Measurements from ENCODE around the gene EGFR.

EGFR gene

DNA sequence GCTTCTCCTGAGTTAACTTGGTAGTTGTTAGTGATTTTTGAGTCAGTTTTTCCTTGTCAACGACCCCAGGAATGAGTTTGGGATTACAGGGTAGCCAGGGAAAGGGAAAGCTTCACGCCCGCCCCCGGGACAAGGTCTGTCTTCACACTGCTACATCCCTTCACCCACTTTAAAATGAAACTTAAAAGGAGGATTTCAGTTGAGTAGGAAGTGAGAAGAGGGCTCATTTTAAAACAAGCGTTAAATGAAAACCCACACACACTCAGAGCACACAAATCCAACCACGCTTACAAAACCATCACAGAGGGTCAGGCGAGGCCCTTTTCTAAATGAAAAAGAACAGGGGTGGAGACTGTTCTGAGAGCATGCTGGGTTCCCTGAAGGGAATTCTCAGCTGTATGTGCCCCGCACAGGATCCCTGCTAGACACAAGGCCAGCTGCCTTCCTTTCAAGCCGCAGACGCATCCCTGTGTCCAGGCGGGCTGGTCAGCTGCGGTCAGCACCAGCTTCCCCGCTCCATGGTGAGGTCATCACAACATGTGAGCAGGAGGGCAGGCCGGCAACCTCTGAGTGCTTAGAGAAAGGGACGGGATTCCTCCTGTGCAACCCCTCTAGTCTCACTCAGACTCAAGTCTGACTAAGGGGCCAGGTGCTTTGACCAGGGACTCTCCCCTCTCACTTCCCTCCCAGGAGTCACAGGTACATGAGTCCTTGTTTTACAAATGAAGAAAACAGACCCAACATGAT lies 111.8 kb downstream of the EGFR start:
- DNase-seq: no peak

DNA sequence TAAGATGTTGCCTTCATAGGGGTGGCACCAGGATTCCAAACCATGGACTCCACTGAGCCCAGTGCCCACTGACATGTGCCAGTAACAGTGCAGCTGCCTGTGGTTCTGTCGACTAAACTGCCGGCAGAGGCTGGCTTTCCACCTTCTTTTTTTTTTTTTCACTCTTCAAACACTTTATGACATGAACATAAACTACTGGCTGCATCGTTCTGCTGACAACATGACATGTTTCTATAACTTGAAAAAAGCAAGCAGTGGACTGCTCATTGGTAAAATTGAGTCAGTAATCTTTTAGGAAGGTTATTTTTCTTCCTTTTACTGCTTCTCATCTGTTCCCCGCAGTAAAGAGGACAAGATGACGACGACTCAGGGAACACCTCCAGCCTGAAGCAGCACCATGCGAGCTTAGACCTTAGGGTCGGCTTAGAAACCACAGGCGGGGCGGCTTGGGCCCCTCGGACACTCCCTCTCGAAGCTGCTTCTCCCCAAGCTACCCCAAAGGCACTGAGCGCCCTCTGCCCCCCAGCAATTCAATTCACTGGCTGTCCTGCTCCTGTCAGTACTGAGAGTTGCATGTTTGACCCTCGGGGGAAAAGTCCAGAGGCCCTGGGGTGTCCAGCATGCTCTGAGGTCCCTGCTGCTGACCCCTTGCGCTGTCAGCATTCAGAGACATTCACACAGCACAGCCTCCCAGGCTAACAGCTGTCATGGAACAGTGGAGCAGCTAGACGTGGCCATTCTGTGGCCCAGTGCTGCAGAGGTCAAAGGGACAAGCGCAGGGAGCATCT lies 112.5 kb downstream of the EGFR start:
- DNase-seq: no peak

DNA sequence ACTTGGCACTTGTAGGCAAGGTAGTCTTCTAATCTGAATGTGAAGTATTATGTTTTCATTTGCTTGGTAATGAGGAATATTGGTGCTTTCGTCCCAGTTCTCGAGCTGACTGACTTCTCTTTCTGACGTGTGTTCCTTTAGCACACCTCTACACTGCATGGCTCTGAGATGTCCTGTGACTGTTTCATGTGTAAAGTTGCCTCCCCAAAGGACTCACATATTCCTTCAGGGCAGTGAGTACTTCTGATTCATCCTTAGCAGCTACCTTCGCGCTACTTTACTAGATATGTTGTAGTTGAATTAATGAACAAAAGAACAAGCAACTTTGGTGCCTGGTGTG lies 113.7 kb downstream of the EGFR start:
- no peak for DNase-seq

DNA sequence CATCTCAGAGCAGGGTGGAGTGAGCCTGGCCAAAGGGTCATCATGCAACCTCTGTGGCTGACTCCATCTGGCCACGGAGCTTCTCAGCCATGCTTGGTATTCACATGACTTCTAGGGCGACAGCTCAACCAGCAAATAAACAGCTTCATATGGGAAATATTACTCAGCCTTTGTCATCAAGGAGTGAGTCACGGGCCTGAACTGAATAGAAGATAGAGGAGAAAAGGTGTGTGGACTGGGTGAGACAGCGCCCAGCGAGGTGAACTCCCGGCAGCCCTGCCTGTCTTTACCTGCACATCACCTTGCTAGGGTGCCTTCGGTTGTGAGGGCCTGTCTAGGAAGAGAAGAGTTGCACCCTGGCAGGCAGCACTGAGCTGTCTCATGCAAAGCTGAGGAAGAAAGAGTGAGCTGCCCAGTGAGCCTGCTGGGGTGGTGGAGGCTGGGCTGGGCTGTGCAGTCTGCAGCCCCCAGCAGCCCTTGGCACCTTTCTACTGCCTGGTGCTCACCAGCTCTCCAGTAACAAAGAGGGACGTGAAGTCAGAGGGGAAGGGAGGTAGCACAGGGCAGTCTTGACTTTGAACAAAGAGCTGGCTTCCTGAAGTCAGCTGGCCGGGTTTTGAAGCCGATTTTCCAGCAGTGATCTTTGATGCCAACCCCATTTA lies 114.2 kb downstream of the EGFR start:
- DNase-seq: no peak

DNA sequence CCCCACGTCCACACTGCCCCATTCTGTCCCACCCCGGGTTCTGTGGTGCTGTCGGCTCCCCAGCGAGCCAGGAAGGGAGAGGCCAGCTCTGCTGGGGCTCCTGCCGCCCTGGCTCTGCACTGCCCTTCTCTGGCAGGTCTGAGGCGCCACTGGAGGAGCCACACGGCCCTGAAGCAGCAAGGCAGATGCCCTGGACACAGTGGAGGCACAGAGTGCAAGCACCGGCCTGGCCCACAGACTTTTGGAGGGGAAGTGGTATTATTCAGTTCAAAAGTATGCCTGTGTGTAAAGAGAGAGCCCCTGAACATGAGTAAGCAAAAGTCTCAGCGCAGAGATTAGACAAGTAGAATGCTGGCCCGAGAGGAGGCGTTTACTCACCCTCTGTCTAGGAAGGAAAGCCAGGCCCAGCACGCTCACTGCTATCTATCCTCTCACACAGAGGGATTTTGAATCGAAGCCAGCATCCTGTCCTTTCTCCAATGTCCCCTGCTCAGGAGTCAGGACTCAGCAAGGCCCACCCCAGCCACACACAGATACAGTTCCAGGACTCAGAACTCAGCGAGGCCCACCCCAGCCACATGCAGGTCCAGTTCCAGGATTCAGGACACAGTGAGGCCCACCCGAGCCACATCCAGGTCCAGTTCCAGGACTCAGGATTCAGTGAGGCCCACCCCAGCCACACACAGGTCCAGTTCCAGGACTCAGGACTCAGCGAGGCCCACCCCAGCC lies 115.0 kb downstream of the EGFR start:
- no peak for DNase-seq

DNA sequence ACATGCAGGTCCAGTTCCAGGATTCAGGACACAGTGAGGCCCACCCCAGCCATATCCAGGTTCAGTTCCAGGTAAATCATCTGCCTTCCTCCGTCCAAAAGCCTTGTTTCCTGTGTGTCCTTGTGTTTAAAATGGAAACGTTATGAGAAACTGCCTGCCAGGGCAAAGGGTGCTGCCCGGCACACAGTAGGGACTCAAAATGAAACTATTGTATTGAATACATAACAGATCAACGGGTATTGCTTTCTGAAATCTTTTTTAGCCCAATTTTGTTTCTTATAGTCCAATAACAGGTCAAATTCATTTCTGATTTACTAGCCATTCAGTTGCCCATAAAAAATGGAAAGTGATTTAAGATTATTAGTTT lies 115.5 kb downstream of the EGFR start:
- no peak for DNase-seq

DNA sequence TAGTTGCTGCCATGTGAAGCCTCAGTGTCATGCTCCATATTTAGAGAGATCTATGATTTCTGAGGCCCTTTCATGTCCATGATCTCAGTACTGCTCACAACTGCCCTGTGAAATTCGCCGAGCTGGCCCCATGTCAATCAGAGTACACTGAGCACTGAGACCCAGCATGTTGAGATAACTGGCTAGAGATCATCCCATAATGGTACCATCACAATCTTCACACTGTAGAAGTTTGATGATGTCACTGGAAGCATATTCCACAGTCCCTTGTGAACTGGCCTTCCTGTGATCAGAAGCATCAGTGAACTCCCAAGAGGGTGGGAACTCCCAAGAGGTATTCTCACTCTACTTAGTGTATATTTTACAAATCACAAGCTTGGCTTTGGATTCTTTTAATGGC lies 116.0 kb downstream of the EGFR start:
- DNase-seq: no peak

DNA sequence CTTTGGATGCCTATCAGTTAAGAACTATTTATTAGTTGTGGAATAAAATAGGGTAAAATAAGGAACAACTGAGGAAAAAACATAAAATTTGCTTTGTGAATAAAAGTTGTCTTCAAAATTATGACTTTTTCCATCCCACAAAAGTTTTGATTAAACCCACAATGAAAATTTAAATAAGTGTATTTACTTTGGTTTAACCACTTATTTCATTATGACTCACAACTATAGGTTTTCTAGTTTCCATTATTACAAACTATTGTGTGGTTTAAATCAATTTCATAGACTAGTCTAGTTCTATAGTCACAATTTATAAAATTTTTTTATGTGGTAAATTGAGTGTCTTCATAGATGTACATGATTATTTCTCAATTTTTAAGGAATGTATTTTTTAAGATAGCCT lies 116.6 kb downstream of the EGFR start:
- no peak for DNase-seq

DNA sequence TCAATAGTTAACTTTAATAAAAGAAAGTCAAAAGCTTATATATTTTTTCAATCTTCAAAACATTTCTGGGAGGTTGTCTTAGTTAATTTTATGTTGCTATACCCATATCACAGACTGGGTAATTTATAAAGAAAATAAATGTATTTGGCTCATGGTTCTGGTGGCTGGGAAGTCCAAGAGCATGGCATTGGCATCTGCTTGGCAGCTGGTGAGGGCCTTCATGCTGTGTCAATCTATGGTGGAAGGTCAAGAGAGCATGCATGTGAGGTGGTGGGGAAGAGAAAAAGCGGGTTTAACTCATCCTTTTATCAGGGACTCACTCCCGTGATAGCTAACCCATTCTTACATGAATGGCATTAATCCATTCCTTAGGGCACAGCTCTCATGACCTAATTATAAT lies 119.8 kb downstream of the EGFR start:
- no peak for DNase-seq

DNA sequence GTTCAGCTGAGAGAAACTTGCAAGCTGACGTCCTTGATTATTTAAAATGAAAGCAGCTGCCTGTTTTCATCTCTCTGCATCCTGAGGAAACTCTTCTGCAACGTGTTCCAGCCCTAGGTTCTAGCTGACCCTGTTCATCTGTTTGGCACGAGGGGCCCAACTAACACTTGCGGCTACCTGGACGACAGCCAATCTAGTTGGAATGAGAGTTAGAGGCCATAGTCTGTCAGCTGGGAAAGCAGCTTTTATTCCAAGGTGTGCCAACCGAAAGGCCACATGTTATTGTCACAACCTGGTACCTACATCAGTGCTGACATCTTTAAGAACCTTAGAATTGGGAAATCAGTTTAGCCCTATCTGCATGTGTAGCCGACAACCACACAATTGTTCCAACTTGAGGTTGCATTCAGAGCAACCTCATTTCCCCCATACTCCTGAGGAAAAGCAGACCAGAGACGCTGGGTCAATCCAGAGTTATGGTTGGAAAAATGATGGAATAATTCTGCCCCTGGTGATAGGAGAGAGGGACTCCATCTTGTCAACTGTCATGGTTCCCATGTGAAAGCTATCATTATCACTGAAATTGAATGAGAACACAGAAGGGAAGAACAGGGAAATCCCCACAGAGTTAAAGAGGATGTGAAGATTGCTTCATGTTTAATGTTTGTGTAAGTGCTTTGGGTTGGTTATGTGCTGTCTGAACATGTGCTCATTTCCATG lies 121.6 kb downstream of the EGFR start:
- DNase-seq: no peak

DNA sequence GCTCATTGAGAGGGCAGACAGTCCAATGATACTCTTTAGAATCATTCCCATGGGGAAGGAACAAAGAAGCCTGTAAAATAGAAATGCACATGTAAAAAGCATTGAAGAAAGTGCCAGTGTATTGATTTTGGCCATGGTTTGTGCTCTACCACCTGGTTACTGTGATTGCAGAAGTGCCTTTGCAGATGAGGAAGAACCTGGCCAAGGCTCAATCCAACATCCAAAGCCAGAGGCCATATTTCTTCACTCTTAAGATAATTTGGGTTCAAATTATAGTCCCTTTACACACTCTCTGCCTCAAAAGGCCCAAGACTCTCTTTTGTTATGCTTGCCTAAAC lies 122.1 kb downstream of the EGFR start:
- no peak for DNase-seq

DNA sequence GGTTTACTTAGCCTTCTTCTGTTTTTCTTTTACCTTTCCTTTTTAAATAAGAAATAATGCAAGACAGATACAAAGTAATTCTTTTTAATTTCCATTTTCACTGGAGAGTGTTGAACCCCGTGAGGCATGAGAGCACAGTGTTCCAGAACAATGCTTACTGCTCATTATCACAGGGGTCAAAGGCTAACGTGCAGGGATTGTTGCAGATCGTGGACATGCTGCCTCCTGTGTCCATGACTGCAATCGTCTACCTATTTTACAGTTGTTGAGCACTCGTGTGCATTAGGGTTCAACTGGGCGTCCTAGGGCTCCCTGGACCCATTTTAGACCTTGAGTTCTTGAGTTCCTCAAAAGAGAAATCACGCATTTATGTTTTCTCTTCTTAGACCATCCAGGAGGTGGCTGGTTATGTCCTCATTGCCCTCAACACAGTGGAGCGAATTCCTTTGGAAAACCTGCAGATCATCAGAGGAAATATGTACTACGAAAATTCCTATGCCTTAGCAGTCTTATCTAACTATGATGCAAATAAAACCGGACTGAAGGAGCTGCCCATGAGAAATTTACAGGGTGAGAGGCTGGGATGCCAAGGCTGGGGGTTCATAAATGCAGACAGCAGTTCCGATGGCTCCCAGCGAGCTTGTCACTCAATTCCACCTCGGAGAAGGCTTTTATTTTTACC lies 124.2 kb downstream of the EGFR start:
- DNase-seq: no peak

DNA sequence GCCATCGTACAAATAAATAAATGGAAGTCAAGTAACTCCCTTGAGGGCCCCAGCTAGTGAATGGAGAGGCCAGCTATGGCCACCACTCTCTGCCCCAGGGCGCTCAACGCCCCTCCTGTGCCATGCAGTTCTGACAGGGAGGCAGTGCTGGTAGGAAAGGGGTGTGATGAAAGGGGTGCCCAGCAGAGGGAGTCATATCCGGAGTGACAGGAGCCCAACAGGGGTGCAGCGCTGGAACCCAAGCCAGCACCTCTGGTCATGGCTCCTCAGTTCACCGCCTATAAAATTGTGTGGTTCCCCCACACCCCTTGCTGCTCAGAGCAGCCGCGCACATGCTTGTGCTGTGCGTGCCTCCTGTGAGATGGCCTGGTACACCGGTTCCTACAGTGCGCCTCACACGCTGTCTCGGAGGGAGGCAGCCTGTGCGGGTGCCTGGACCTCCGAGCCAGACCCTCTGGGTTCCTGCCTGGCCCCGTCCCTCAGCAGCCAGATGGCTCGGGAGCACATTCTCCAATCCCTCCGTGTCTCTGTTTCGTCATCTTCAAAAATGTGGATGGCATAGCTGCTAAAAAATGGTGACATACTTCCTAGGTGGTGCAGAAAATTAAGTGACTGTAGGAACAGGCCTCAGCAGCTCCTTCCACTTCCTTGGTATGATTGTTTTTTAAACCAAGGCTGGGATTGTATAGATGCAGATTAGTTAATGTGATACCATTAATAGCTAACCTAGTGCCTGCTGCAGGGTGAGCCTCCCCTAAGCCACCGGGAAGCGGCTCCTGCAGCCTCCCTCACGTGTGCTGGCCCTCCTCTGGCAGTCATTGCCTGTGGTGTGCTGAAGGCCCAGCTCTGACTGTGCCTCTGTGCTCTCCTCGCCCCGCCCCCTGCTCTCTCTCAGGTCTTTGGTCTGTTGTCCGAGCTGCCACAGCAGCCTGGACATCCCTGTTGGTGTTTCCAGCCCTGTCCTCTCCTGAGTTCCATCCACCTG lies 125.8 kb downstream of the EGFR start:
- no peak for DNase-seq

DNA sequence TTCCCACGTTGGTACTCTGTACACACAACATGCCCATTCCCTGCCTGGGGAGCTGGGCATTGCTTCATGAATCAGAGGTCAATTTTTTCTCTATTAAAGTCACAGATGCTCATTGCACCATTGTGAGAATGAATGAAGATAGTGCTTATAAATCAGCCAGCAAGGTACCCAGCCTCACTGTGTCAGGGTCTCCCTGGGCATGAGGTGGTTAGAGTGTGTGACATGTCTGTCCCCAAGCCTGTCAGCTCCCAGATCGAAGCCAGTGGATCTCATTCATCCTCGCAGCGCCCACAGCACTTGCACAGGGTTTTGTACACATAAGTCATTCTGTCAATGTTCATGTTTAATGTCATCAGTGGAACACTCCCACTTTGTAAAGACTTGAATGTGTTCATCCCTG lies 126.8 kb downstream of the EGFR start:
- no peak for DNase-seq

DNA sequence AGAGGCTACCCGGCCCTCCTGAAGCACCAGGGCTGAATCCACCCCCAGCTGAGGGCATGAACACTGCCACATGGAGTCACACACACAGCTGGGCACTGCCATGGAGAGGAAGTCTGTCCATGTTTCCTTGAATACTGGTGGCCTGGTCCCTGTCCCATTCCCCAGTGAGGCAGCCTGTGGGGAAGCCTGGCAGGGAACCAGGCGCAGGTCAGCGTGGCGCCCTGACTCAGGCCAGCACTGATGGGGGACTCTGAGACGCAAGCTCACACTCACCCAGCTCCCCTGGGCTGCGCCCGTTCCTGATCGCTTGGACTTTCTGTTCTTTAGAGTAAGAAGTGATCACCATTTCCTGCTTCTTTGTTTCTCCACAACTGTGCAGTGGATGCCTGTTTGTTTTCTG lies 128.3 kb downstream of the EGFR start:
- DNase-seq: no peak

DNA sequence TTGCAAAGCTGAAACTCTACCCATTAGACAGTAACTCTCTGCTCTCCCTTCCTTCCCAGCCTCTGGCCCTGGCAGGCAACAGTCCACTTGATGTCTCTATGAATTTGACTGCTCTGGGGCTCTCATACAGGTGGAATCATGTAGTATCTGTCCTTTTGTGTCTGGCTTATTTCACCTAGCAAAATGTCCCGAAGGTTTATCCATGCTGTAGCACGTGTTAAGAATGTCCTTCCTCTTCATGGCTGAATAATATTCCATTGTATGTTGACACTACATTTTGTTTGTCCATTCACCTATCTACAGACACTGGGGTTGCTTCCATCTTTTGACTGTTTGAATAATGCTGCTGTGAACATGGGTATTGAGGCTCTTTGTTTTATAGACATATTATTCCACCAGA lies 128.9 kb downstream of the EGFR start:
- no peak for DNase-seq

DNA sequence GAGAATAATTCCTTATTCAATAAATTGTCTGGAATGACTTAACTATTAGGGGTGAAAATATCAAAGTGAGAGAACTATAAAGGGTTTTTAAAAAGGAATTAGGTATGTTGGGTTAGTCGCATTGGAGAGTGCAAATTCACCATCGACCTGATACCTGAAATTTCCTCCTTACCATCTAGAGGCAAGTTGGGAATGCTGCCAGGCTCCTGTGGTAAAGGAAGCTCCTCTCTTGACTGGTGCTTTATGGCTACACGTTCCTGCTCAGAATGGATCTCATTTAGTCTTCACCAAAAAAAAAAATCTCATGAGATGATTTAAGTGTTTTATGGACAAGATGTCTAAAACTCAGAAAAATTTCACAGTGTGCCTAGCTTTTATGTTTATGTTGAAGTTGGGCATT lies 129.8 kb downstream of the EGFR start:
- DNase-seq: no peak

DNA sequence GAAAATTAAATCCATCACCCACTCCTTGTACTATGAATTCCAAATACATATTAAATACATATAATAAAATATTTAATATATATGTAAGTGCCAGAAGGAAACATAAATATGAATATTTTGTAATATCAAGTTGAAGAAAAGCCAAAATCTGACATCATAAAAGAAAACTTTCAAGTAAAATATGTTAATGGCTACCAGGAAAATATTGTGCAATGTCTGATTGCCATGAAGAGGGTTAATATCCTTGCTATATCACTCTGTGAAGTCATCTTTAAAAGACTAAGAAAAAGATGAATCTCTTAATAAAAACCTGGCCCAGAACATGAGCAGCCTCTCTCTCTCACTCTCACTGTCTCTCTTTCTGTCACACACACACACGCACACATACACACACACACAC lies 130.2 kb downstream of the EGFR start:
- DNase-seq: no peak

DNA sequence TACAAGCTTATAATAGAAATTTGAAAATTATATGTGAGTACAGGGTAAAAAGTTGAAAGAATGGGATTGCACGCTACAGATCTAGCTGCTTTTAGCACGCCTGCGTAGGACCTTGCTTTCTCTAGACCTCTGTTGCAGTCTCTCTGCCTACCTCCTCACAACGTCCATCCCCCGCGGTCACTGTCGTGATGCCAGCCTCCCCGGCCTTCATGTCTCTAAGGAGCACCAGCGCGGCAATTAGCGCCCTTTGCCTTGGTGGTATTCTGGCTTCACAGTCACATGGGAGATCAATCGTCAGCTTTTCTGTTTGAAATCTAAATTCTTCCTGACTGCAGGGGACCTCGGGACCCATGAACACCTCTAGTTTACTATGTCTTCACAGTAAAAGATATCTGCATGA lies 131.3 kb downstream of the EGFR start:
- no peak for DNase-seq

DNA sequence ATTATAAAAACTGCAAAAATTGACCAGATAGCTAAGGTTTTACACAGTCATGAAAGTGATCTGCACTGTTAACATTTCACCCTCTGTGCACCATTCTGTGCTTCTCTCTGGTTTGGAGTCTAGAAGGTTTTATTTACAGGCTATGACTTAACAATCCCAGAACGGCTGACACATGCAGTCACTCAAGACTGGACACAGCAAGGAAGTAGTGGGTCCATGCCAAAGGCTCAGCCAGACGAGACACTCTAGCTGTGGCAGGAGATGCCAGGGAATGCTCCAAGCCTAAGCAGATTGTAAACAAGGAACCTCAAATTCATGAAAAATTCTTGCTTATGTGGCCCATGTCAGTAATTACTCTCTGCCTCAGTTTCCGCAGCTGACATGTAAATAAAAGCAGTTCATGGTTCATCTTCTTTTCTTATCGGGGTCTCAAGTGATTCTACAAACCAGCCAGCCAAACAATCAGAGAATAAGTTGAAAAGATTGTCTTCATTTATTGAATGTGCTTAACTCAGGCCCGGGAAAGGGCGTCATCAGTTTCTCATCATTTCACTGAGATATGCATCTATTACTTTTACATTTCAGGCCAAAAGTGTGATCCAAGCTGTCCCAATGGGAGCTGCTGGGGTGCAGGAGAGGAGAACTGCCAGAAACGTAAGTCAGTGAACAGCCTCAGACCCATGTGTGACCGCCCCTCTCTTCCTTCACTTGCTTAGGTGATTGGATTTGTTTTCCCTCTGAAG lies 132.1 kb downstream of the EGFR start:
- DNase-seq: no peak

Data from NCI-H1417 treated with DMSO at 0.1 percent for 48 hours (cell line).